Stimulated activated CD4-positive, alpha-beta T cell treated with anti-CD3 and anti-CD28 coated beads, TNF-alpha, amount 100 ng/mL, for 48 hours (primary cell): ENCODE measurements around the gene POU5F1.
"Not testable (repeated sequence)": the region's sequence is repeated elsewhere in the genome, so short reads cannot be mapped to it uniquely, and the experiment has no call there.

ENCODE experiments used
- DNase-seq, 3 donors: peaks; one replicate each; pipeline ENCODE4 v3.0.0-alpha.2; 2020; ENCODE audit warnings: low read depth in 3 of 3

POU5F1 gene

DNA sequence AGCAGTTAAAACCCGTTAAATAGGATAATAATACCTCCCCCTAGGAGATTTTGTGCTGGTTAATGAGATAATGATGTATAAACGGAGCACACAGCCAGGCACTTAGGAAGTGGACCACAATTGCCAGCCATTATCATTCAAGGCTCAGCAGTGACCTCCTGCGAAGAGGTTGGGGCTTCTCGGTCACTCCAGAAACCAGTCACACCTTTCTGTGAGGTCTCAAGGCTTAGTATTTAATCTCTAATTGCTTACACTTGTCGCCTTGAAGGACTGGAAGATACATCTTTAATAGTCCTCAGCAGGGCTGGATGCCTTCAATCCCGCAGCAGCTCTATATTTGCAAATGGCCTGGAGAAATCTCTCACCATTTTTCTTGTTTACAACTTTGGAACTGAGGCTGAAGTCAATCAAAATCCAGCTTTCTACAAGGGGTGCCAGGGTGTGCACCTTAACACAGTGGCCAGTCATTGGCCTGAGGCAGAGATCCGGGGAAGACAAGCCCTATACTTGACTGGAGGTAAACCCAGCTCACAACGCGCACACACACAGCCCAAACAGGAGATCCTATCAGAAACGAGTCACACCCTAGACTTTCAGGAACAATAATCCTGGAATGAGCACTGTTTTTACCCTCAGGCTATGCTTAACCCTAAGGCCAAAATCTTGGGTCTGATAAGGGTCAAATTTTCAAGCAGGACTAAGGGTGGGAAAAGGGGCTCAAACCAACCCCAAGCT is 1.2 kb downstream of the POU5F1 start:
- DNase-seq: no peak

DNA sequence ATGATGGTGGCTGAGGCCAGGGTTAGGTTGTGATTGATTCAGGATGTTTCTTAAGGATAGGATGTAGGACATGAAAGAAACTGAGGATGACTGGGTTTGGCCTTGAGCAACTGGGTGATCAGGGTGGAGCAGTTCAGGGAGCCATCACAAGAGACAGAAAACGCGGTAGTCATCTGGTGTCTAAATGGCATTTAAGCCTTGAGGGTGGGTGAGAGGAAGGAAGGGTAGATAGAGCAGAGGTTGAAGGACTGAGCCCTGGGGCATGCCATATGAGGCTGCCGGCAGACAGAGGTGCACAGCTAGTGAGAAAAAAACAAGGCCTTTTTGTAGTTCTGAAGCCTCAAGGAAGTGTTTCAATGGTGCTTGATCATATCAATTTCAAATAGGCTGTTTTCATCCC is 1.9 kb downstream of the POU5F1 start:
- DNase-seq: no peak

DNA sequence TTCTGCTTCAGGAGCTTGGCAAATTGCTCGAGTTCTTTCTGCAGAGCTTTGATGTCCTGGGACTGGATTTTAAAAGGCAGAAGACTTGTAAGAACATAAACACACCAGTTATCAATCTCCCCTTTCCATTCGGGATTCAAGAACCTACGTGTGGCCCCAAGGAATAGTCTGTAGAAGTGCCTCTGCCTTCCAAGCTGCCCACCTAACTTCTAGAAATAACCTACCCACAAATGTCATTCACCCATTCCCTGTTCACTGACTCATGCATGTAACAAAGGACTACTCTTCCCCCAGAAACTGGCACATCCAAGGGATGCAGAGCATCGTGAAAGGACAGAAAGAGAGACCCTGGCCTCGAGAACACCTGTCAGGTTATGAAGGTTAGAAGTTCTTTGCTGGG is 4.5 kb downstream of the POU5F1 start:
- no peak for DNase-seq

DNA sequence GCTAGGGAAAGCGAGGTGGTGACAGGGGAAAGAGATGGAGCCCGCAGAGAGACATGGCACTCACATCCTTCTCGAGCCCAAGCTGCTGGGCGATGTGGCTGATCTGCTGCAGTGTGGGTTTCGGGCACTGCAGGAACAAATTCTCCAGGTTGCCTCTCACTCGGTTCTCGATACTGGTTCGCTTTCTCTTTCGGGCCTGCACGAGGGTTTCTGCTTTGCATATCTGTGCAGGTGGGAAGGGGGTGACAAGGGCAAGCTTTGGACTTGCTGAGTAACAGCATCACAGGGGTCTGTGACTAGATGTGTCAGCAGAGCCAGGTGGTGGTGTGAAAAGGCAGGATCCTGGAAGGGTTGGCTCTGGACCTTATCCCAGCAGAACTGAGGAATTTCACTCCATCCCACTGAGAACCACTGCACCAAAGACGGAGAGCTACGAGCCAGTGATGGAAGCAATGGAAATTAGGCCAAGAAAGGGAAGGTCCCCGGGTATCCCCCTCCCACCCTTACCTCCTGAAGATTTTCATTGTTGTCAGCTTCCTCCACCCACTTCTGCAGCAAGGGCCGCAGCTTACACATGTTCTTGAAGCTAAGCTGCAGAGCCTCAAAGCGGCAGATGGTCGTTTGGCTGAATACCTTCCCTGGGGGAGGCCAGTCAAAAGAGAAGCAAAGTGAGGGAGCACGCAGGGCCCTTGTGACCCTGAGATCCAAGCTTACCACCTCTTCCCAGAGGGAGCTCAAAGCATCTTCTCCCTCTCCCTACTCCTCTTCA is 5.2 kb downstream of the POU5F1 start:
- not testable (repeated sequence) for DNase-seq

DNA sequence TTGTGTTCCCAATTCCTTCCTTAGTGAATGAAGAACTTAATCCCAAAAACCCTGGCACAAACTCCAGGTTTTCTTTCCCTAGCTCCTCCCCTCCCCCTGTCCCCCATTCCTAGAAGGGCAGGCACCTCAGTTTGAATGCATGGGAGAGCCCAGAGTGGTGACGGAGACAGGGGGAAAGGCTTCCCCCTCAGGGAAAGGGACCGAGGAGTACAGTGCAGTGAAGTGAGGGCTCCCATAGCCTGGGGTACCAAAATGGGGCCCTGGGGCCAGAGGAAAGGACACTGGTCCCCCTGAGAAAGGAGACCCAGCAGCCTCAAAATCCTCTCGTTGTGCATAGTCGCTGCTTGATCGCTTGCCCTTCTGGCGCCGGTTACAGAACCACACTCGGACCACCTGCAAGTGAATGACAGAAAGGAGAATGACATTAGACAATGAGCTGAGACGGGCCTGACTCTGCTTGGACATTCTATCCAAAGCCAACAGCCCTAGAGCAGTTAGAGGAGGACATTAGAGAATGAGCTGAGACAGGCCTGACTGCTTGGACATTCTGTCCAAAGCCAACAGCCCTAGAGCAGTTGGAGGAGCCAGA is 5.9 kb downstream of the POU5F1 start:
- not testable (repeated sequence) for DNase-seq

DNA sequence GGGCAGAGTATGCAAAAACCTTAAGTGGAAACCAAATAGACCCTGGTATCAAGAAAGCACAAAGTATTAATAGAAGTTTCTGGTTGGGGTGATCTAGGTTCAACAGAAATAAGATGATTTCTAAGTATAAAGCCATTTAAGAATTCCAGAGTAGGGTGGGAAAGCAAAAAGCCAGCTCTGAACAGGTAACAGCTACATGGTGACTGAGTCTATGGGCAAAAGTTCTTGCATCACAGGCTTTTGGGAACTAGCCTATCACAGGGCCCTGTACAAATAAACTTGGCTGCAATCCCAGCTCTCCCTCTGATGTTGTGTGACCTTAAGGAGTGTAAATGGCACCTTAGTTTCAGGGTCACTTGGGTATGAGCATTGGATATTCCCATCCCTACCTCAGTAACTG is 6.6 kb downstream of the POU5F1 start:
- DNase-seq: no peak

DNA sequence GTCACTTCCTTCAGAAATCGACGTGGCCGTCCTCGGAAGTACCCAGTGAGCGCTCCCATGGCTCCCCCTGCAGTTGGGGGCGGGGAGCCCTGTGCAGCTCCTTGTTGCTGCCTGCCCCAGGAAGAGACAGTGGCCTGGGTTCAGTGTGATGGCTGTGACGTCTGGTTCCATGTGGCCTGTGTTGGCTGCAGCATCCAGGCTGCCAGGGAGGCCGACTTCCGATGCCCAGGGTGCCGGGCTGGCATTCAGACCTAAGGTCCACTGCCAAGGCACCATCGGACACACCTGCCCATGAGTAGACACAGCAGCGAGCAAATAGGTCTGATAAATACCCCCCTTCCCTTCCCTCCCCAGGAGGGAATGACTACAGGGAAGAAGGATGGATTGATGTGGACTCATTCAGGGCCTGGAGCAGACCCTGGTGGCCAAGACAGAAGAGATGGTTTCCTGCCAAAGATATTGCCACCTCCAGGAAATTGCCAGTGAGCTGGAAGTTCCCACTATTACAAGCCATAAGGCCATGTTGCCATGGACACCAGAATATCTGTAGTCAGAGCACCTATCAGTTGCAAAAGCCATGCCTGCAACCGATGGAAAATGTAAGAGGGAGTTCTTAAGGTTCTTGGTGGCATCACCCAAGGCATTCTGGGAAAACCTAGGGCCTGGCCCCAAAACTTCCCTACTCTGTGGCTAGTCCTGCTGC is 7.9 kb downstream of the POU5F1 start:
- DNase-seq: no peak

DNA sequence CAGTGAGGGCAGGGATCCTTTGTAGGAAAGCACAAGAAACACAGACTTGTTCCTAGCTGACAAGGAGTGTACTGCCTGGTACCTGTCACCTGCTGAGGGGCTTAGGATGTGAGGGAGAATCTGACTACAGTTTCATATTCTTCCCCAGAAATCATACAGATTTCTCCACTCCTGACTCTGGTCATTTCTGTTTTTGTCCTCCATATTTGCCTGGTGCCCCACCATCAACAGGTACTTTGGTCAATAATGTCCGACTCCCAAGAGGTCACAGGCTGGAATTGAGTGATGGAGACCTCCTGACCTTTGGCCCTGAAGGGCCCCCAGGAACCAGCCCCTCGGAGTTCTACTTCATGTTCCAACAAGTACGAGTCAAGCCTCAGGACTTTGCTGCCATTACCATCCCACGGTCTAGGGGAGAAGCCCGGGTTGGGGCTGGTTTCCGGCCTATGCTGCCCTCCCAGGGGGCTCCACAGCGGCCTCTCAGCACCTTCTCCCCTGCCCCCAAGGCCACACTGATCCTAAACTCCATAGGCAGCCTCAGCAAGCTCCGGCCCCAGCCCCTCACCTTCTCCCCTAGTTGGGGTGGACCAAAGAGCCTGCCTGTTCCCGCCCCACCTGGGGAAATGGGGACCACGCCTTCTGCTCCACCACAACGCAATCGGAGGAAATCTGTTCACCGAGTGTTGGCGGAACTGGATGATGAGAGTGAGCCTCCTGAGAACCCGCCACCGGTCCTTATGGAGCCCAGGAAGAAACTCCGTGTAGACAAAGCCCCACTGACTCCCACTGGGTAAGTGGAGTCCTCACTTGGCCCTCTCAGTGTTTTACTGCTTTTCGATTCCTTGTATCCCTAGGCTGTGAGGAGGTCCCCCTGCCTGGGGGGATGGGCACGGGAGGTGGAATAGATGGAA is 9.0 kb downstream of the POU5F1 start:
- no peak for DNase-seq

DNA sequence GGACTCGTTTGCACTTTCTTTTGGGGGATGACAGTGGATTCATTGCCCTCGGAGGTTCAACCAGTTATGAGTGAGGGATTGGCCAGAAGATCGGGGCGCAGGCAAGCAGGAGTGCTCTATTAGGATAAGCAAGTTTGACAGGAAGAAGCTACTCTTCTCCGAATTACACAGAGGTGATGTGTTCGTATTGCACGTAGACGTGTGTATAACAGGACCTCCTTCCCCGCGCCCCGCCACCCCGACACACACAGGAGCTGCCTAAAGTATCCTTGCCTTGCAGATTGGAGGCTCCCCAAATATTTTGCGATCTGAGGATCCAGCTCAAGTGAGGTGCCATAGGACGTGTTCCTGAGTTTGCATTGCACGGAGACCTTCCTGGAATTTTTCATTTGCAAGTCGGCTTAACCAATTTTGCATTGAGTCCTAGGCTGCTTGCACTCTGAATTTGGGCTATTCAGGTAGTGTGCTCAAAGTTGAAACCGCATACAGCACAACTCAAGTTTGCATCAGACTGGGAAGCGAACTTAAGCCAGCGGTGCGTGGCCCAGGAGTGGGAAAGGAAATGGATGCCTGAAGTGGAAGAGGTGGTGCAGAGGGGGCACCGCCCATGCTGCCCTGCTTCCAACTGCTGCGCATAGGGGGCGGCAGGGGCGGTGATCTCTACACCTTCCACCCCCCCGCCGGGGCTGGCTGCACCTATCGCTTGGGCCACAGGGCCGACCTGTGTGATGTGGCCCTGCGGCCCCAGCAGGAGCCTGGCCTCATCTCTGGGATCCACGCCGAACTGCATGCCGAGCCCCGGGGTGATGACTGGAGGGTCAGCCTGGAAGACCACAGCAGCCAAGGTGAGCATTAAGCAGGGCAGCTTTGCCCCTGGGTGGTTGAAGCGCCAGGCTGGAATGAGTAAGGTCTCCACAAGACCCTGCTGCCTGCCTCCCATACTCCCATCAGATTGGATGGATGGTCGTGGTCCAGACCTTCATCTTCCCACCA is 11.3 kb downstream of the POU5F1 start:
- peak in 1 of 3 donors; percentile 15 for DNase-seq

DNA sequence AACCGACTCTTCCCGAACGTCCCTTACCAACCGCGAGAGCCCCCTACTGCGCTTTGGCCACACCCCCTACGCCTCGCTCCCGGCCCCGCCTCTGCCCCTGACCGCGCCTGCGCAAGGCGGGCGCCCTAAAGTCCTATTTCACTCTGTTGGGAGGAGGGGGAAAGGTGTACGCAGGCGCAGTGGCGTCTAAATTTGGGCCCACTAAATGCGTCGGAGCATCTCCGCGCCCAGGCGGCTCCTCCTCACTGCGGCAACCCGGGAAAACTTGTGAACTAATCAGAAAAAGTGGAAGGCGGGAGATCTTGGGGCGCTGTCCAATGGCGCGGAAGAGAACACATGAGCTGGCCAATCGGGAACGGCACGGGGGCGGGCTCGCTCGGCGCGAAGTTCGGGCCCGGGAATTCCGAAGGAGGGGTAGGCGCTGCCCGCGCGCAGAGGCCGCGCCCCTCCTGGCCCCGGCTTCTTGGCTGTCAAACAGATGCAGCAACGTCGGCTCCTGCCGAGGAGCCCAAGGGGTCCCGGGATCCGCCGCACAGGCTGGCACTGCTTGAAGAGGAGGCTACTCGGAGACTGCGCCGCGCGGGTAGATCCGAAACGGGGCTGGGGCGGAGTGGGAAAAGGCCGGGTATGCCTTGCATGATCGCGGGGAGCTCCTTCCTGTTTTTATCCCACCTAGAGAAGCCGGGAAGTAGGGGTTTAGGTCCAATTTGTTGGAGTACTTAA is 12.2 kb downstream of the POU5F1 start, which contains the start of gene TCF19:
Gene TCF19, plus strand, starts transcription at position 450 of the 723 bp plus-strand sequence. CDS start 881 bp downstream, outside the sequence.
- DNase-seq: peak; percentile 96 to 99 (median 99)

DNA sequence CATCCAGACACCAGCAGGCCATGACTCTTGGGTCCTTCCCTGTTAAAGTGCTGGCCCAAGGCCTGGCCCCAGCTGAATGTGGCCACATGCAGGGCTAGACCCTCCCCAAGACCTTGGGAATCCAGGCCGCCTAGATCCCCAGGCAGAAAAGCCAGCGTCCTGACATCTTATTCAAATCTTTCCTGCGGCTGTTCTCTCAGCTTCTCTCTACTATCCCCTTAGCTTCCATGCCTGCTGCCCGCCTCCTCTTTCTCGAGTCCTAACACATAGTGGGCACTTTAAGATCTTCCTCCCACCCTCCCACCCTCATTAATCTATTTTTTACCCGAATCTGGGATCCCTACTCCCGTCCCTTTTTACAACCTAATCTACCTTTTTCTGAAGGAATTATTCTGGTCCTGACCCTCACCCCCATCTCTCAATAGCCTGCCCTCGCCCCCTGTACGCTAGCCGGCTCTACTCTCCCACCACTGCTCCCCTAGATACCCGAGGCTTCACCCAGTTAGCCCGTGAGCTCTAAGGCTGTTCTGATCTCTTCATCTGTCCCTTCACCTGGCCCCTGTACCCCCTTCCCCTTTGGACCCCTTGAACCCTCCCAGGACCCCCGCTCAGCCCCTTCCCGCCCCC is 12.9 kb downstream of the POU5F1 start, which contains the start of gene CCHCR1:
Gene CCHCR1, minus strand, starts transcription at position 290 of the 627 bp plus-strand sequence. Its CDS starts 202 bp downstream, at position 88.
- DNase-seq: no peak

DNA sequence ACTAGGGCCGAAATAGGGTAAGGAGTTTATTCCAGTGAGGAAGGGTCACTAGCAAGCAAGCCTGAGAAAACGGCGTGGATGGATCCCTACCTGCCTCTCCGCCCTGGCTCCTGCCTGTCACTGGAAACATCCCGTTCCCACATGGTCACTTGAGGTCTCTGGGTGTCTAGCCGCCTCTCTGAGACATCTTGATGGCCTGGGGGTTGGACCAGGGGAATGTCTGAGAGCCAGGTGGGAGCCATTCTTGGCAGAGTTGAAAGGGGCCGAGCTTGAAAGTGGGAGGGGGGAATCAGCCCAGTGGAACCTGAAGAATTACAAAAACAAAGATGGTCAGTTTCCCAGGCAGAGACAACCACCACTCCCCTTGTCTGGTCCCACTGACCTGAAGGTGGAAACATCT is 13.8 kb downstream of the POU5F1 start:
- DNase-seq: no peak

DNA sequence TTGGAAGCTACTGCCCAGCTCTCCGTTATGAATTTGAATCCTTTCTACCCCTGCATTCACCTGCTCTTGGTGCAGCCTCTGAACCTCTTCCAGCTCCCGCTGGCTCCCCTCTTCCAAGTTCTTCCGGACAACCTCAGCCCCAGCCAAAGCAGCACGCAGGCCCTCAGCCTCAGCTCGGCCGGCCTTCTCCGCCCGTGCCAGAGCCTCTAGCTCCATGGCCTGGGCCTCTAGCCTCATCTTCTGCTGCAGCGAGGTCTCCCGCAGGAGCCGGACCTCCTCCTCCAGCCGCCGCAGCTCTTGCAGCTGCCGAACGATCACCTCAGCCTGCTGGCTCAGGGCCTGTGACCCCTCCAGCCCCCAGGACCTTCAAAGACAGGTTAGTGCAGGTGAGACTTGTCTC is 16.0 kb downstream of the POU5F1 start:
- no peak for DNase-seq

DNA sequence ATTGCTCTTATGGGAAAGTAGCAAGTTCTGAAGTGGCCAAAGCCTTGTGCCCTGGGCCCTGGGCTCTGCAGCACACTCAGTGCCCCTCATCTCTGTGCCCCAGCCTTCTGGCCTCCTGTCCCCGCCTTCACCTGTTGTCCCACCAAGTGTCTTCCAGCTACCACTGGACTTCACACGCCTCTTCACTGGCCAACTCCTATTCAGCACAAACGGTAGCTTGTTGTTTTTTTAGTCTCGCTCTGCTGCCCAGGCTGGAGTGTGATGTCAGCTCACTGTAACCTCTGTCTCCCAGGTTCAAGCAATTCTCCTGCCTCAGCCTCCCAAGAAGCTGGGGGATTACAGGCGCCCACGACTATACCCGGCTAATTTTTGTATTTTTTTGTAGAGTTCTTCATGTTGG is 17.7 kb downstream of the POU5F1 start:
- no peak for DNase-seq

DNA sequence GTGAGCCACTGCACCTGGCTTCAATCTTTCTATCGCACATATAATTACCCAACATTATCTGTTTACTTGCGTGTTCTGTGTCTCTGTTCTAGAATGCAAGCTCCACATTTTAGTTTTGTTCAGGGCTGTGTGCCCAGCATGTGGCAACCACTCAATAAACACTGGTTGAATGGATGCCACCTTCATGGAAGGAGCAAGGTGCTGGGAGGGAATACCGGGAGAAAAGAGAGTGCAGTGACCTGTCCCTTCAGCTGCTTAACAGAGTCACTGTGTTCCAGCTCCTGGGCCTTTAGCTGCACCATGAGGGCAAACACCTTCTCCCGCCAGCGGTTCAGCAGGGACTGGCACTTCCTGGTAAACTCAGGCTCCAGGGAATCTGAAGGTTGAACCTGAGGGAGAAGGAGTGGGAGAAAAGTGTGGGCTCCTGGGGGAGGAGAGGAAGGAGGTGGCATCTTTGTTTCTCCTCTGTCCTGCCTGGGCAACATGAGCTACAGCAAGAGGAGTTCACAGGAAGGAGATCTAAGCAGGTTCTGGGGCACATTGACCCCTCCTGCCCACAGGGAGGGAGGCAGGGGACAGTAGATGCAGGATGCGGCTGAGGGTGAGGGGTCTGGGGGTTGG is 20.5 kb downstream of the POU5F1 start:
- no peak for DNase-seq

DNA sequence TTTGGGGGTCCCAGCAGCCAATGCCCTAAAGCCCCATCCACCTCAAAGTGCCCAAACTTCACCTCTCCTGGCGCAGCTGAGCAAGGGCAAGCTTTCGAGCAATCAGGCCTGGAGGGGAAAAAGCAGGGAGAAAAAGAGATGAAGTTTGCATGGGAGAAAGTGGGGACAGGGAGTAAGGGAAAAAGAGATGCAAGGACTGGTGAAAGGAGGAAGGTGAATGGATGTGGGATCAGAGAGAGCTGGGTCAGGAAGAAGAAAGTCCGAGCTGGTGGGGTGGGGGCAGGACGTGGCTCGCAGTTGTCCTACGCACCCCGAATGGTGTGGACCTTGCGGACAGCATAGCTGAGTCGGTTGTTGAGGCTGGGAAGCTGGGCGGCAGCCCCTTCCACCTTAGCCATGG is 25.1 kb downstream of the POU5F1 start:
- DNase-seq: no peak

DNA sequence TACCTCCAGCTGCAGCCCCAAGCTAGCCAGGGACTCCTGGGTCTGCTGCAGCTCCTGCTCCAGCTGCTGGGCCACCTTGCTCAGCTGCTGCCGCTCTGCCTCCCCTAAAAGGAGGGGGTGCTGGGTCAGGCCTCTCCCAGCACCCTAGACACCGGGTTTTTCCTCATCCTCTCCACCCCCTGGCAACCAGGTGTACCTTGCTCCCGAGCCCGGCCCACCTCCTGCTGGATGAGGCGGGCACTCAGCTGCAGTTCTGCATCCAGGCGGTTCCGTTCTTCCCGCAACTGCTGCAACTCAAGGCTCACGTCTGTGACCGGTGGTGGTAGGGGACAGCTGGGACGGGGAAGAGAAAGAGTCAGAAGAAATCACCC is 25.5 kb downstream of the POU5F1 start:
- no peak for DNase-seq

DNA sequence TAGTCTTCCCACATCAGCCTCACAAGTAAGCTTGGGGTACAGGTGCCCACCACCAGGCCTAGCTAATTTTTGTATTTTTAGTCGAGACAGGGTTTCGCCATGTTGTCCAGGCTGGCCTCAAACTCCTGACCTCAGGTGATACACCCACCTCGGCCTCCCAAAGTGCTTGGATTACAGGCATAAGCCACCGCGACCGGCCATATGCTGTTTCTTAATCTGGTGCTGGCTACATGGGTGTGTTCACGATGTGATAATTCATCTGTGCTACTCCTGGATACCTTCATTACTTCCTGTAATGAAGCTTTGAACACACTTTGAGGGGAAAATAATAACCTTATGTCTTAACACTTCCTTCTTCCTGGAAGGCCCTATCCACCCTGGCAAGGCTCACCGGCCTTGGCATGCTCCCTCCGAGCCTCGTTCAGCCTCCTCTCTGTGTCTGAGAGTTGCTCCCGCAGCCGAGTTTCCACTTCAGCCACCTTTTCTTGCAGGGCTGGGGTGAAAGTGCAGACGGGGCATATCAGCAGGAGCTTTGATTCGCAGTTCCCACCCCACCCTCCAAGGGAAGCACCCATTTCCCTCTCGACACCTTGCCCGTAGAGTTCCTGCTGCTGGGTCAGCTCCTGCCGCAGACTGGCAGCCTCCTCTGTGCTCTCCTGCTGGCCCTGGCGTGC is 26.0 kb downstream of the POU5F1 start:
- no peak for DNase-seq
